IPS DF 4.7 (cell line): Measurements from ENCODE around the gene EHD1.
"Not testable (repeated sequence)": the region's sequence is repeated elsewhere in the genome, so short reads cannot be mapped to it uniquely, and the experiment has no call there.

Source experiments
- DNase-seq: peaks from one replicate; pipeline ENCODE4 v3.0.0-alpha.2; 2013; ENCODE audit warnings: low spot score; ENCODE audit errors: extremely low read depth

EHD1 gene

DNA sequence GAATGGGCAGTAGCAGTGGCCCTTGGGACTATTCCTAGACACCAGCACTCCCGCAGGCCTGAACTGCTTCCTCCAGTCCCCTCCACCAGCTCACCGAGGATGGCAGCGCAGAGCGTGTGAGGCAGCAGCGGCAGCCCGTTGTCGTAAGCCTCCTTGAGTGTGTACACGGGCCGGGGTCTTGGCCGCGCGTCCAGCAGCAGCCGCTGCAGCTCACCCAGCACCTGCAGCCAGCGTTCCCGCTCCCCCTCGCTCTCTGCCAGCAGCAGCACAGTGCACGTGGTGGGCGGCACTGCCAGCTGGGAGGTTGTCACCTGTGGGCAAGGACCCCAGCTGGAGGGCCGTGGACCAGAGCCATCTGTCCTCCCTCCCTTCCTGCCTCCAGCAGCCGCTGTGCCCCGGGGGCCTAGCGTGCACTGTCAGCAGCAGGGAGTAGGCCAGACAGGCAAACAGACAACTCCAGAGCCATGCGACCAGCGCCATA lies 47.0 kb downstream of the EHD1 start:
- no peak for DNase-seq

DNA sequence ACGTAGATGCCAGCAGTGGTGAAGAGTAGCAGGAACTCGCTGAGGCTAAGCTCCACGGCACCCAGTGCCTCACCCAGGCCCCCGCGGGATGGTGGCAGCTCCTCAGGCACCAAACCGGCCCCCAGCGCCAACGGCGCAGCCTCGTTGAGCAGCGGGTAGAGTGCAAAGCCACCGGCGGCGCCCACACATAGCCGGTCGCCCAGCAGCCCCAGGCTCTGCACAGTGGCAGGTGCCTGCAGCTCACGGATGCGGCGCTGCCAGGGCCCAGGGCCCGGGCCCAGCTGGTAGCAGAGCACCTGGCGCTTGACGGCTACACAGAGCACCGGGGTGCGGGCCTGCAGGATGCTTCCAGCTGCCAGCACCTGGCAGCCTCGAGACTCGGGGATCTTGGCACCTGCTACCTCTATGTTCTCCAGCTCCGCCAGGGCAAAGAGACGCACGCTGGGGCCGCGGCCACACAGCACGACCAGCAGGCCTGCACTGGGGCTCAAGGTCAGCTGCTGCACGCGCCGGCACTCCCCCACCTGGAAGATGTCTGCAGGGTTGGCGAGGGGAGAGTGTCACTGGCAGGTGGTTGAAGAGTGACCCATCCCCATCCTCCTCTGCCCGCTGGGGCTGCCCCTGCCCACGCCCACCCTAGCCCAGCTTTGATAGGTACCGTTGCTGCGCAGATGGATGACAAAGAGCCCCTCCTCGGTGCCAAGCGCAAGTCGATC lies 48.7 kb downstream of the EHD1 start:
- DNase-seq = no peak

DNA sequence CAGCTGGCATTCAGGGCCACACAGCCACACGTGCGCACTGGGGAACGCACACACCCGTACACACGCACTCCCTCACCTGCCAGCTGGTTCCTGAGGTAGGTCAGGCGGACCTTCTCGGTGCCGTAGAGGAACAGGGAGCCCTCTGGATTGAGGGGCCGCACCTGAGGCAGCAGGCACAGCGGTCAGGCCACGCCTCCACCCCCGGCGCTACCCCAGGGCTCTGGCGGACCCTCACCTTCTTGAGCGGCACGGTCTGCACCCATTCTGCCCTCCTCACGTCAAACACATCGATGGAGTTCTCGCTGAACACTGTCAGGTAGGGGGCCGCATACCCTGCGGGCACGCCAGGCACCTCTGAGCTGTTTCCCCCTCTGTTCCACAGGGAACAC lies 51.0 kb downstream of the EHD1 start:
- DNase-seq = no peak

DNA sequence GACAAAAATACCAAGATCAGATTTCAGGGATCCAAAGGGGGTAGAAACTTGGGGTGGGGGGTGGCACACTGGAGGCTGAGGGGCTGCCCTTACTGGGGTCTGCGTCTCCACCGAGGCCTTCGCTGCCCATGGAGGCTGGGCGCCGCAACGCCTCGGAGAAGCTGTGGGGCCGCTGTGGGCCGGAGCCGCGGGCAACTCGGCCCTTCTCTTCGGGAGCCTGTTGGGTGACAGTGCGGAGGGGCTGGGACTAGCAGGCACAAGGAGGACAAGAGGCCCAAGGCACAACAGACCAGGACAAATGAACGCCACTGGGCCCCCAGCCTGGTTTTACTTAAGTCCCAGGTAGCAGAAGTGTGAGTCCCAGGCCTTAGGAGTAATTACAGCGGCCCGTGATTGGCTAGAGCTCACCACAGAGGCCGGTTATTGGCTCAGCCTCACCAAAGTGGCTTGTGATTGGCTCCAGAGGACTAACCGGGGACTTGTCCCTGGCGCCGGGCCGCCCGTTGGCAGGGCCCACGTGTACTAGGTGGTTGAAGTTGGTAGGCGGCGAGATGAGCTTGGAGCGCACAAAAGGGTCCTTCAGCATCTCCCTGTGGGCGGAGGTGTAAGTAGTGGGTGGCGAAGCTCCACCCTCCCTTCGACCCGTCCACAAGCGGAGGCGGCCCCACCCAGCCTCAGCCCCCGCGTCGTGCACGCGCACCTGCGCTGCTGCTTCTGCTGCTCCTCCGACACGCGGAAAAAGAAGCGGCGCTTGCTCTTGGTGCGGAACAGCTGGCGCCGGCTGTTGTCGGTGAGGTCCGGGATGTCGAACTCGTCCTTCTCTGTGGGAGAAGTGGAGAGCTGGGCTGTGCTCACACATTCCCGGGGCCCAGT lies 51.6 kb downstream of the EHD1 start:
- DNase-seq = no peak

DNA sequence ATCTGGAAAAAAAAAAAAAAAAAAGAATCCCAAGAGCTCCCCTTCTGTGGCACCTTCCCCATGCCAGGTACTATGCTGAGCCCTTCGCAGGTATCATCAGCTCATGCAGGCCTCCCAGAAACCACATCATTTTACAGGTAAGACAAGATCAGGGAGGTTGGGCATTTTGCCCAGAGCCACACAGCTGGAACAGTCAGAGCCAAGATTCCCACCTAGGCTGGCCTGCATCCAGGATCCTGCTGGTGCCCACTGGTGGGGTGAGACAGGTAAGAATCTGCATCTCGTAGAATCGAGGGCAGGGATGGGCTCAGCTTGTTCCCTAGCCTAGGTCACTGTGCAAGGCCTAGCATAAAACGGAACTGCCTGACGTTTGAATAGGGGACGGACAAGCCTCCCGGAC lies 52.4 kb downstream of the EHD1 start:
- DNase-seq = no peak

DNA sequence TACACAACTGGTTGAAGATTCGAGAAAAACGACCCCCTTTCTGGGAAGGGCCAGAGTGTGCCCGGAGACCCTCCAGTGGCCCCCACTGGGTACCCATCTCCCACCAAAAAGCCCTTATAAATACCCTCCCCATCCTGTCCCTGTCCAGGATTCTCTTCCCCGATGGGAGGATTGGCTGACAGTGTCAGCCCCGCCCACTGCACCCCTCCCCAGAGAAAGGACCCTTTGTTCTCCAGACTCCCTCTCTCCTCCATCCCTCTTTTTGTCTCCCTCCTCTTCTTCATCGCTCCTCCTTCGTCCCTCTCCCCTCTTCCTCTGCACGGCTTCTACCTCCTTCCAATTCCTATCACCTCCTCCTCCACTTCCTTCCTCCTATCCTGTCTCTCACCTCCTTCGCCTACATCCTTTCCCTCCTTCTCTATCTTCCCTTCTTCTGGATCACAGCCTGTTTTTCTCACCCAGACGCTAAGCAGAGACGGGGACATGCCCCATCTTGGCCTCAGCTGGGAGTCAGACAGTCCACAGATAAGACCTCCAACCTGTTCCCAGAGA lies 54.8 kb downstream of the EHD1 start:
- no peak for DNase-seq

DNA sequence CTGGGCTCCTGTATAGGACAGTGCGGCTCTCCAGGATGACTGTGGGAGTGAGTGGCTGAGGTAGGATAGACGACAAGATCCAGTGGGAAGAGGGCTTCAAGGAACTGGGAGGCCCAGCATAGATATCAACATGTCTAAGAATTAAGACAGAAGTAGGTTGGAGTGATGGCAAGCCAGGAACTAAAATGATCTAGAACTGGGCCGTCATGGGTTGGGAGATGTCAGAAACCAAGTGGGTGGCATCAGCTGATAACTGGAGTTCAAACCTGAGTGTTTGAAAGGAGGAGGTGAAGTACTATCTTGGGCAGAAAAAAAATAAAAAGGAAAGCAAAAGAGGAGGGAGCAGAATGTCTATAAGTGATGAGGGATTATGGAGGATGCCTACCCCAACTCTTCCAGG lies 60.9 kb downstream of the EHD1 start:
- no peak for DNase-seq

DNA sequence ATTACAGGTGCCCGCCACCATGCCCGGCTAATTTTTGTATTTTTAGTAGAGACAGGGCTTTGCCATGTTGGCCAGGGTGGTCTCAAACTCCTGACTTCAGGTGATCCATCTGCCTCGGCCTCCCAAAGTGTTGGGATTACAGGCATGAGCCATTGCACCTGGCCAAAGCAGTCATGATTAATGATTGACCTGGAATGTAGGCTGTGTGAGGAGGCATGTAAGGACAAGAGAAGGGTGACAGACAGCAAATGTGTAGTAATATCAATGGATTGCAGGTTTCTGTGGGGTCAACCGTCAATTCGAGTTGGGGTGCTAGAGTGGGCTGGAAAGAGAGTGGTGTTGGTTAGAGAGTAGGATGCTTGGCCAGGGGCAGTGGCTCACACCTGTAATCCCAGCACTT lies 63.0 kb downstream of the EHD1 start:
- not testable (repeated sequence) for DNase-seq

DNA sequence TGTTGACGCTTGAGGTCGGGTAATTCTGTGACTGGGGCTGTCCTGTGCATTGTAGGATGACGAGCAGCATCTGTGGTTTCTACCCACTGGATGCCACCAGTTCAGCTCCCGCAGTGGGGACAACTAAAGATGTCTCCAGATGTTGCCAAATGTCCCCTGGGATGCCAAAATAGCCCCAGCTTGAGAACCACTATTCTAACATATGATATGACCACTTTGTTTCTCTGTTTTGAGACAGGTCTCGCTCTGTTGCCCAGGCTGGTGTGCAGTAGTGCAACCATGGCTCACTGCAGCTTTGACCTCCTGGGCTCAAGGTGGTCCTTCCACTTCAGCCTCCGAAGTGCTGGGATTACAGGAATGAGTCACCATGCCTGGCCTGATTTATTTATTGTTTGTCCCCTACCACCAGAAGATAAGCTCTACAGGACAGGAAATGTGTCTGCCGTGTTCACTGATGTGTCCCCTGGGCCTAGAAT lies 63.7 kb downstream of the EHD1 start:
- DNase-seq = no peak

DNA sequence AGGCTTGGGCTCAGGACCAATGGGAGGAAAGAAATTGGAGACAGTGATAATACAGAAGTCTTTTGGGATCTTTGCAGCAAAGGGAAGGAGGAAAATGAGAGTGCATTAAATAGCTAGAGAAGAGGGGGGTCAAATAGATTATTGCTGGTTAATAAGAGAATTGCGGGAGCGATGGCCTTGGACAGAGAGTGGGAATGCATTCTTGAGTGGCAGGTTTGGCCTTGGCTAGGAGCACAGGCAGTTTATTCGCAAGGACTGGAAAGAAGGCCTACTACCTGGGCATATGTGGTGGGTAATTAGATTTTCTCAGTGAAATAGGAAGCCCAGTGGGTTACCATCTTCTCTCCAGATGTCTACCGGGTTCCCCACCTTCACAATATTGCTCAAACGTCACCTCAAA lies 64.6 kb downstream of the EHD1 start:
- no peak for DNase-seq

DNA sequence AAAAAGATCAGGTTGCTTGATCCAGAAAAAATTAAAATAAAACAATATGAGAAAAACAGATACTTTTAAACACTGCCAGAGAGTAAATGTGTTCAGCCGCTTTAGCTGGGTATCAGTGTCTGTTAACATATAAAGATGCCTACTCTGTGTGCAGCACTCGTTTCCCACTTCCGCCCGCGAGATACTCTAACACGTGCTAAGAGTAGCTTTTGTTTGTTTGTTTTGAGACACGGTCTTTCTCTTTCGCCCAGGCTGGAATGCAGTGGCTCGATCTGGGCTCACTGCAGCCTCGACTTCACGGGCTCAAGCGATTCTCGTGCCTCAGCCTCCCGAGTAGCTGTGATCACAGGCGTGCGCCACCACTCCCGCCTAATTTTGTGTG lies 67.5 kb downstream of the EHD1 start:
- no peak for DNase-seq

DNA sequence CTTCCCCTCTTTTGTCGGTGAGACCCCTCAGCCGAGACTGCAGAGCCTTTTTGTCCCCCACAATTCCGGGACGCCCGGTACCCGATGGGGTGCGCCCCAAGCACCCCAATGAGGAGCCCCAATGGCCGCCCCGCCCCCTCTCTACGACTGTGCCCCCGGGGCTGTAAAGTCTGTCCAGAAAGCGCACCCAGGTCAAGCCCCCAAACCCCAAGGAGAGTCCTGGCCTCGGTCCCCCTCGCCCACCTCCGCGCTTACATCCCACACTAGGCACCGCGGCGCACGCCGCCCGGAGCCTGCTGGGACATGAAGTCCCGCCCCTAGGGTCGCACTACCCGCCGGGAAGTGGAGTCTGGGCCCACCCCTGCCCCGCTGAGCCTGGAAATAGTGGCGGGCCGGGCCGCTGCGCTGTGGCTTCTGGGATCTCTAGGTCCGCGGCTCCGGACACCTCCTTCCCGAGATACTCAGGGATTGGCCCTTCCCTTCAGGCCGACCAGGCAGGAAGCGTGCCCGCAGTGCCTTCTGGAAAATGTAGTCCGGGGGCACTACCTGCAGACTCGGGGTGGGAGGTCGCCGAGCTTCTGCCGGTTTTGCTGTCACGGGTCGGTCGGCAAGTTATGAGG lies 68.0 kb downstream of the EHD1 start, which contains the start of gene MEN1:
Gene MEN1, minus strand, starts transcription at position 281 of the 620 bp plus-strand sequence. CDS start 442 bp downstream, outside the sequence.
- DNase-seq = peak; percentile 87

DNA sequence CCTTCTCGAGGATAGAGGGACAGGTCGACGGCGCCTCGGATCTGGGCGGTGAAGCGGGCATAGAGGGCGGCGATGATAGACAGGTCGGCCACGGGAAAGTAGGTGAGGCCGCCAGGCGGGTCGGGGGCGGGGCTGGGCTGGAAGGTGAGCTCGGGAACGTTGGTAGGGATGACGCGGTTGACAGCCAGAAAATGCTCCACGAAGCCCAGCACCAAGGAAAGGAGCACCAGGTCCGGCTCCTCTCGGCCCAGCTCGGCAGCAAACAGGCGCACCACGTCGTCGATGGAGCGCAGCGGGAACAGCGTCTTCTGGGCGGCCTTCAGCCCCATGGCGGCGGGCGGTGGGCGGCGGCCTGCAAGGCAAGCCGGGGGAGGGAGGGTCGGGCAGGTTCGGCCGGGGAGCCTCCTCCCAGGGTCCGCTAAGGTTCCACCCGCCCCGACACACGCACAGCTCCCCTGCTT lies 68.6 kb downstream of the EHD1 start:
- no peak for DNase-seq

DNA sequence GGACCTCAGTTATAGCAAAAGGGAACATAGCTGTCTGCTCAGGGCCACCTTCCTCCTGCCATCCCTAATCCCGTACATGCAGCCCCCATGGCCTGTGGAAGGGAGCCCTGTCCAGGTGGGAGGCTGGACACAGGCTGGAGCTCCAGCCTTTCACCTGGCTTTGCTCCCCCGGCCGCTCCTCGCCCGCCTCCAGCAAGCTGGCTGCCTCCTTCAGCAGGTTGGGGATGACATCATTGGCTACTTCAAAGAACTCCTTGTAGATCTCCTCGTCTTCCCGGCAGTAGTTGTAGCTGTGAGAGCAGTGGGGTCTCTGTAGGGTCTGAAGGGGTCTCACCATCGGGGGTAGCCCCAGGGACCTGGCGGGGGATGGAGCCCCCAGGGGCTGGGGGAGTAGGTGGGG lies 72.9 kb downstream of the EHD1 start:
- no peak for DNase-seq

DNA sequence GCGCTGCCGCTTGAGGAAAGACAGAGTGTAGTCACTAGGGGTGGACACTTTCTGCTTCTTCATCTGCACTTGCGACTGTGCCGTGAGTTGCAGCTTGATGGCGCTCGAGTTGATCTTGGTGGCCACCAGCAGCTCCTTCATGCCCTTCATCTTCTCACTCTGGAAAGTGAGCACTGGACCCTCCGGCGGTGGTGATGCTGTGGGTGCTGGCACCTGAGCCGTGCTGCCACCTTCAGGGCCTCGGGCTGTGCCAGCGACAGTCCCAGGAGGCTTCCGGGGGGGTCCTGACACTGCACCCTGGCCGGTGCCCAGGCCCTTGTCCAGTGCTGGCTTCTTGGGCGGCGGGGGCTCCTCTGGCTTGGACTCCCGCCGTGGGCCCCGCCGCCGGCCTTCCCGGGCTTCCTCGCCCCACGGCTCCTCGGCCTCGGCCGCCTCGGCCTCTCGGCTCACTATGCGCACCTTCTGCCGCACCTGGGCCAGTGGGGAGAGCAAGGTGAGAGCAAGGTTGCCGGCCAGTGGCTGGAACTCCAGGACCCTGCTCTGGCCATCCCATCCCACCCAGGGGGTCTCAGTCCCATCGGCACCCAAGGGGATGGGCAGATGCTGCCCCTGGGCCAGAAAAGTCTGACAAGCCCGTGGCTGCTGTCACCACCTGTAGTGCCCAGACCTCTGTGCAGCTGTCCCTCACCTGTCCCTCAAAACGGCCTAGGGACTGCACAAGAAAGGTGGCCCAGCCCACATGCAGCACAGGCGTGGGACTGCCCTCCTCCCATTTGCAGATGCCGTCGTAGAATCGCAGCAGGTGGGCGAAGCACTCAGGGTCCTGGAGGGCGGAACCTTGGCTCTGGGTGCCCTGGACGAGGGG lies 73.8 kb downstream of the EHD1 start:
- no peak for DNase-seq

DNA sequence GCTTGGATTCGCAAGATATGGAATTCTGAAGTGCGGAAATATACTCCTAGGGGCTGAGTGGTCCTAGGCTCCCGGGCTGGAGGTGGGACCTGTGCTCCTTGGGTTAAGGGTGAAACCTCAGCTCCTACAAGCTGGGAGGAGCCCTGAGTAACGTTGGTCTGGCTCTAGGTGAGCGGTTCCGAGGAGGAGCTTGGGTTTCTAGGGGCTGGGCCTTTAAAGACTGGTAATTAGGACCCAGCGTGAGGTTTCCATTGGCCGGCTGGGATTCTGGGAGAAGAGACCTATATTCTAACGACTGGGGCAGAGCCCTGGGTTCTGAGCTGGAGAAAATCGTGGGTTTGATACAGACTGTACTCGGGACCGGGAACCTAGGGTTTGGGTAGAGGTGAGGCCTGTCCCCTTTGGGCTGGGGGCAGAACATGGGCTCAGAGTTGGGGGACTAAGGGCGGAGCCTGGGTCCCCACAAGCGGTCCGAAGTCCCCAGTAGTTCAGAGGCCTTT lies 74.5 kb downstream of the EHD1 start:
- no peak for DNase-seq

DNA sequence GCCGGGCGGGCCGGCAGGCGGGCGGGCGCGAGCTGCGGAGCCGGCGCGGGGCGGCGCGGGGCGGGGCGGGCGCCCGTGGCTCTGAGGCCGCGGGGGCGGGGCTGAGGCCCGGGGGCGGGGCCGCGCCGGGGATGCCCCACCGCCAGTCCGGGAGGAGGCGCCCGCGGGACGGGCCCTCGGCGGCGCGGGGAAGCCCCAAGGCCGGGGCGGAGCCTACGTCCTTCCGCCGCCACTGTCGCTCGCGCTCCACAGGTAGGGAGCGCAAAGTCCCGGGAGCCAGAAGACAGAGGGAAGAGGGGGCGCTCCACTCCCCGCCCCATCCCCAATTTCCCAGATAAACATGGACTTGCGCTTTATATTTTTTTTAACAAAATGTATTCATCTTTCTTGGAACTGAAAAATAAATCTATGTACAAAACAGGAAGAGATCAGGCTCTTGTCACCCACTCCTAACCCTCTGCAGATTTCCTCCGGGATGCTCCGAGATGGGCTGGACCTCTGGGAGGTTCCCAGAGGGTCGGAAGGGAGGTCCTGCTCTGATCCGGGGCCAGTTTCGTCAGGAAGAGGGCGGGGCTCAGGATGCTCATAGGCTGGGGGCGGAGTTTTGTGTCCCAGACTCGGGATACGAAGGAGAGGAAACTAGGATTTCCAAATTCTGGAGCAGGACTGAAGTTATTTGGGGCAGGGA lies 75.1 kb downstream of the EHD1 start, which contains the start of gene MAP4K2:
Gene MAP4K2, minus strand, starts transcription at position 57 of the 688 bp plus-strand sequence. CDS start 65 bp downstream, outside the sequence.
- no peak for DNase-seq

DNA sequence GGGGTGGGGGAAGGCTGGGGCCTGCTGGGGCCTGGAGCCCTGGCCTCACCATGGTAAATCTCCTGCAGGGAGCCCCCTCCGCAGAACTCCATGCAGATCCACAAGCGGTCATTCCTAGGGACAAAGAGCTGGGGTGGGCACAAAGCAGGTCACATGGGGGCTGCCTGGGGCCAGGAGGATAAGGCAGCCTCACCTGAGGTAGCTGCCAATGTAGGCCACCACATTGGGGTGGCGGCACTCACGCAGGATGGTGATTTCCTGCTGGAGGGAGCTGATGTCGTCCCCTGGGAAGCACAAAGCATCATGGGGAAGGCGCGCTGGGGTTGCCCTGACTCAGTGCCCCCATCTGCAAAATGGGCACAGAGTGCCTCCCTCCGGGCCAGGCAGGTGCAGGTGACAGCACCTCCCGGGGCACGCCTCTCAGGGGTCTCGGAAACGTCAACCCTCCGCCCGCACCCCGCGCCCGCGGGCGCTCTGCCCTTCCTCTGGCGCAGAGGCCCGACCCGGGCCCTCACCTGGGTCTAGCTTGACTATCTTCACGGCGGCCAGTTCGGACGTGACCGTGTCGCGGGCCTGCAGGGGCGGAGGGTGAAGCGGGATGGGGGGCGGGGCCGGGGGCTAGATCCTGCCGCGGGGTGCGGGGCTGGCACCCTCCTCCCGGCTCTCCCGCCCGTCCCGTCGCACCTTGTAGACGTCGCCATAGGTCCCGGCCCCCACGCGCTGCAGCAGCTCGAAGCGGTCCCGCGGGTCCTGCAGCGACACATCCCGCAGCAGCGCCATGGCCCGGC lies 75.9 kb downstream of the EHD1 start:
- no peak for DNase-seq
